Thymus (tissue), 11 donors: ENCODE data around the gene EEFSEC. TPM values are rescaled to one million over a fixed set of nuclear protein-coding genes. Genes with fewer than 3 reads are reported as not detected.

Source experiments
- DNase-seq, 9 donors: peaks; one replicate each; pipeline ENCODE4 v3.0.0-alpha.2; 2013; ENCODE audit warnings: low spot score in 9 of 9, low read depth in 6 of 9, missing footprints in 1 of 9
- H3K27ac ChIP-seq, 2 donors: one replicate each; pipeline ENCODE4 v1.5.1; 2013; ENCODE audit warnings: control low read depth in 1 of 2, low read depth in 1 of 2, low read length in 1 of 2, mild to moderate bottlenecking in 1 of 2, moderate library complexity in 1 of 2
- H3K27me3 ChIP-seq, 2 donors: one replicate each; pipeline ENCODE4 v1.5.1; 2013; ENCODE audit warnings: low read length in 1 of 2; ENCODE audit not compliant: control insufficient read depth in 2 of 2, insufficient read depth in 1 of 2
- H3K36me3 ChIP-seq, 2 donors: one replicate each; pipeline ENCODE4 v1.5.1; 2013; ENCODE audit warnings: low read length in 1 of 2, mild to moderate bottlenecking in 1 of 2, moderate library complexity in 1 of 2; ENCODE audit not compliant: control insufficient read depth in 2 of 2, insufficient read depth in 2 of 2
- H3K4me1 ChIP-seq, 2 donors: one replicate each; pipeline ENCODE4 v1.5.1; 2013; ENCODE audit warnings: low read length in 2 of 2; ENCODE audit not compliant: control insufficient read depth in 2 of 2, insufficient read depth in 2 of 2
- H3K4me3 ChIP-seq, 2 donors: one replicate each; pipeline ENCODE4 v1.5.1; 2013; ENCODE audit warnings: low read length in 2 of 2, control low read depth in 1 of 2, mild to moderate bottlenecking in 1 of 2
- H3K9me3 ChIP-seq, 2 donors: one replicate each; pipeline ENCODE4 v1.5.1; 2013; ENCODE audit warnings: low read length in 1 of 2, mild to moderate bottlenecking in 1 of 2; ENCODE audit not compliant: control insufficient read depth in 2 of 2, insufficient read depth in 1 of 2
- WGBS: extraction: QIAGEN DNeasy Blood & Tissue Kit; methylation state at CpG from one replicate; pipeline ENCODE4 v1.1.7; 2013; 5-methylcytosine and 5-hydroxymethylcytosine counted together
- polyA plus RNA-seq: library from polyadenylated mRNA; stranded (reverse); fragments of 200-250 nt; gene quantifications from one replicate; pipeline ENCODE4 v1.2.3, GENCODE V29; 2013
- total RNA-seq: library from RNA; stranded (reverse); fragments of 120-200 nt; gene quantifications from one replicate; pipeline ENCODE4 v1.2.4, GENCODE V29; 2013
- donor health status: healthy.

EEFSEC gene
- total and polyA plus RNA-seq, 2 donors: 6.5 to 13.1 TPM

GRCh38 chr3:128280481-128281052, 127.3 kb downstream of the EEFSEC start:
- no peak overlapping the region for H3K4me3 ChIP-seq
- peaks cover 10 to 11% of the 10 kb centered on the region in 2 donors for H3K36me3 ChIP-seq
- no peak for DNase-seq
- no peaks in the 10 kb centered on the region for H3K27me3 ChIP-seq
- H3K4me1 ChIP-seq: peaks cover 0 to 3% of the 10 kb centered on the region in 2 donors
- WGBS: 98% methylated on average over 8 of the region's 8 CpGs
- no peaks in the 10 kb centered on the region for H3K9me3 ChIP-seq
- no peak overlapping the region for H3K27ac ChIP-seq

GRCh38 chr3:128281056-128281455, 127.8 kb downstream of the EEFSEC start:
- Histone ChIP-seq H3K27ac (no peak overlapping the region), H3K36me3 (peaks cover 10 to 11% of the 10 kb centered on the region in 2 donors), H3K4me3 (no peak overlapping the region), H3K27me3 (no peaks in the 10 kb centered on the region), H3K9me3 (no peaks in the 10 kb centered on the region), H3K4me1 (peaks cover 0 to 3% of the 10 kb centered on the region in 2 donors)
- DNase-seq: no peak
- WGBS: 68% methylated on average over 2 of the region's 2 CpGs

GRCh38 chr3:128281461-128282367, 128.4 kb downstream of the EEFSEC start:
- H3K27ac ChIP-seq: no peak overlapping the region
- peaks cover 0 to 3% of the 10 kb centered on the region in 2 donors for H3K4me1 ChIP-seq
- no peak for DNase-seq

GRCh38 chr3:128282380-128283196, 129.3 kb downstream of the EEFSEC start:
- 93% methylated on average over 16 of the region's 16 CpGs for WGBS
- Histone ChIP-seq H3K27me3 (no peaks in the 10 kb centered on the region), H3K36me3 (peaks cover 10 to 11% of the 10 kb centered on the region in 2 donors), H3K4me1 (peaks cover 0 to 3% of the 10 kb centered on the region in 2 donors), H3K9me3 (no peaks in the 10 kb centered on the region), H3K27ac (no peak overlapping the region), H3K4me3 (no peak overlapping the region)
- no peak for DNase-seq

More at GRCh38 chr3:128281461-128282367, 128.4 kb downstream of the EEFSEC start:
- H3K36me3 ChIP-seq: peaks cover 10 to 11% of the 10 kb centered on the region in 2 donors
- H3K9me3 ChIP-seq: no peaks in the 10 kb centered on the region
- no peaks in the 10 kb centered on the region for H3K27me3 ChIP-seq
- whole genome bisulfite sequencing: 96% methylated on average over 11 of the region's 11 CpGs
- no peak overlapping the region for H3K4me3 ChIP-seq

GRCh38 chr3:128283421-128283820, 130.1 kb downstream of the EEFSEC start:
- no peak for DNase-seq
- H3K9me3 ChIP-seq: no peaks in the 10 kb centered on the region
- H3K36me3 ChIP-seq: peaks cover 10 to 11% of the 10 kb centered on the region in 2 donors
- no peaks in the 10 kb centered on the region for H3K27me3 ChIP-seq
- 99% methylated on average over 3 of the region's 3 CpGs for WGBS
- no peak overlapping the region for H3K4me3 ChIP-seq
- peaks cover 0 to 3% of the 10 kb centered on the region in 2 donors for H3K4me1 ChIP-seq
- H3K27ac ChIP-seq: no peak overlapping the region

GRCh38 chr3:128285042-128285966, 132.0 kb downstream of the EEFSEC start:
- no peak for DNase-seq
- no peaks in the 10 kb centered on the region for H3K4me1 ChIP-seq
- WGBS: 98% methylated on average over 13 of the region's 13 CpGs
- peaks cover 10 to 18% of the 10 kb centered on the region in 2 donors for H3K36me3 ChIP-seq
- no peaks in the 10 kb centered on the region for H3K27me3 ChIP-seq
- H3K9me3 ChIP-seq: no peaks in the 10 kb centered on the region
- no peak overlapping the region for H3K27ac ChIP-seq
- no peak overlapping the region for H3K4me3 ChIP-seq

- Histone ChIP-seq H3K4me3 (no peak overlapping the region), H3K4me1 (no peaks in the 10 kb centered on the region), H3K9me3 (peaks cover 0 to 3% of the 10 kb centered on the region in 2 donors), H3K27ac (no peak overlapping the region), H3K36me3 (peaks cover 10 to 17% of the 10 kb centered on the region in 2 donors), H3K27me3 (no peaks in the 10 kb centered on the region)
- no peak for DNase-seq
- WGBS: 98% methylated on average over 2 of the region's 2 CpGs
Measured at GRCh38 chr3:128285967-128286321, 132.7 kb downstream of the EEFSEC start.

GRCh38 chr3:128286691-128287090, 133.4 kb downstream of the EEFSEC start:
- no peak for DNase-seq
- H3K4me1 ChIP-seq: no peaks in the 10 kb centered on the region

More at GRCh38 chr3:128286691-128287090, 133.4 kb downstream of the EEFSEC start:
- no peaks in the 10 kb centered on the region for H3K27me3 ChIP-seq
- H3K36me3 ChIP-seq: peaks cover 10 to 16% of the 10 kb centered on the region in 2 donors
- H3K9me3 ChIP-seq: peaks cover 0 to 3% of the 10 kb centered on the region in 2 donors
- no peak overlapping the region for H3K27ac ChIP-seq
- H3K4me3 ChIP-seq: no peak overlapping the region
